Lung (tissue), 12 donors: ENCODE data around the gene WAPL. TPM values are rescaled to one million over a fixed set of nuclear protein-coding genes. Genes with fewer than 3 reads are reported as not detected.
"Not testable (repeated sequence)": the region's sequence is repeated elsewhere in the genome, so short reads cannot be mapped to it uniquely, and the experiment has no call there.

Source experiments
- ATAC-seq: fragments of 200-7000 bp; cut with Tn5 transposase; one replicate; pipeline ENCODE4 v1.9.1; 2020; ENCODE audit warnings: moderate number of reproducible peaks; ENCODE audit not compliant: insufficient read depth, low FRiP score
- DNase-seq, 3 donors: peaks; one replicate each; pipeline ENCODE4 v3.0.0-alpha.2; 2013 to 2017
- H3K27ac ChIP-seq, 2 donors: one replicate each; pipeline ENCODE4 v1.5.1; 2013; ENCODE audit warnings: mild to moderate bottlenecking in 2 of 2, moderate library complexity in 2 of 2, control low read depth in 1 of 2, inconsistent platforms in 1 of 2, low read depth in 1 of 2, low read length in 1 of 2
- H3K27me3 ChIP-seq, 3 donors: one replicate each; pipeline ENCODE4 v1.5.1; 2013; ENCODE audit warnings: low read length in 2 of 3; ENCODE audit not compliant: control insufficient read depth in 3 of 3, insufficient read depth in 3 of 3
- H3K36me3 ChIP-seq, 4 donors: one replicate each; pipeline ENCODE4 v1.5.1; 2013; ENCODE audit warnings: low read length in 4 of 4, mild to moderate bottlenecking in 1 of 4, moderate library complexity in 1 of 4; ENCODE audit not compliant: control insufficient read depth in 4 of 4, insufficient read depth in 4 of 4
- H3K4me1 ChIP-seq, 5 donors: one replicate each; pipeline ENCODE4 v1.5.1; 2013; ENCODE audit warnings: low read length in 5 of 5, mild to moderate bottlenecking in 2 of 5, moderate library complexity in 1 of 5; ENCODE audit not compliant: control insufficient read depth in 5 of 5, insufficient read depth in 5 of 5
- H3K4me3 ChIP-seq: one replicate; pipeline ENCODE4 v1.5.1; 2013; ENCODE audit warnings: mild to moderate bottlenecking, control low read depth, moderate library complexity
- H3K9ac ChIP-seq, 2 donors: one replicate each; pipeline ENCODE4 v1.5.1; 2013; ENCODE audit warnings: low read length in 2 of 2, control low read depth in 1 of 2; ENCODE audit not compliant: insufficient read depth in 1 of 2
- H3K9me3 ChIP-seq, 4 donors: one replicate each; pipeline ENCODE4 v1.5.1; 2013; ENCODE audit warnings: low read length in 3 of 4, mild to moderate bottlenecking in 1 of 4, moderate library complexity in 1 of 4; ENCODE audit not compliant: control insufficient read depth in 4 of 4, insufficient read depth in 3 of 4
- WGBS, 2 donors: extraction: QIAGEN DNeasy Blood & Tissue Kit; methylation state at CpG; one replicate each; pipeline ENCODE4 v1.1.7; 2013; 5-methylcytosine and 5-hydroxymethylcytosine counted together
- polyA plus RNA-seq, 2 donors: library from polyadenylated mRNA; stranded (reverse); fragments of 200-250 nt; gene quantifications; one replicate each; pipeline ENCODE4 v1.2.1, GENCODE V29; 2013
- total RNA-seq, 2 donors: library from RNA; depleted of rRNA in 1 of 2; stranded (reverse); fragments of >200 nt in 1 of 2; gene quantifications; one replicate each; pipeline ENCODE4 v1.2.1, GENCODE V29; 2014 to 2021
- TF ChIP-seq, protein P1 (sequence below): IDR thresholded peaks from 2 replicates; pipeline ENCODE4 v1.5.1; 2012; ENCODE audit warnings: mild to moderate bottlenecking; ENCODE audit errors: control extremely low read depth, extremely low read depth
- donor health status: control.
- donor health status: control.
- donor health status: Bipolar disorder and iron deficiency.
- donor health status: healthy.
- donor health status: DM: yes; HTN: yes; CAD: no.

WAPL gene
- total and polyA plus RNA-seq, 4 donors: 15.0 to 67.8 (median 24.0) TPM

DNA sequence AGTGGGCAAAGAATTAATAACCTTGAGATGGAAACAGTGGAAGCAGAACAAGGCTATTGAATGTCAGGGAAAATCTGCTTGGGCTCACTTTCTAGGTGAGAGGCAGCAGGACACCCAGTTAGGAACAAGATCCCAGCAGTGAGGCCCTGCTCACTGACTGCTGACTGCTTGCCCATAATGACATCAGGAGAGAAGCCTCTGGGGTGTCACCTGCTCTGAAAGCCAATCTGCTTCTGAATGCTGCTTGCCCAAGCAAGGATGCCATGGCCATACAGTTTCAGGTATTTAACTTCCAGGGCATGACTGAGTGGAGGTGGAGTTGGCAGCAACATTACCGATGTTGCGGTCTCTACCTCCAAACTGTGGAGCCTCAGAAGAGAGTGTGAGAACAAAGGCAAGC is 11.7 kb upstream of the WAPL start:
- TF ChIP-seq, protein P1, sequence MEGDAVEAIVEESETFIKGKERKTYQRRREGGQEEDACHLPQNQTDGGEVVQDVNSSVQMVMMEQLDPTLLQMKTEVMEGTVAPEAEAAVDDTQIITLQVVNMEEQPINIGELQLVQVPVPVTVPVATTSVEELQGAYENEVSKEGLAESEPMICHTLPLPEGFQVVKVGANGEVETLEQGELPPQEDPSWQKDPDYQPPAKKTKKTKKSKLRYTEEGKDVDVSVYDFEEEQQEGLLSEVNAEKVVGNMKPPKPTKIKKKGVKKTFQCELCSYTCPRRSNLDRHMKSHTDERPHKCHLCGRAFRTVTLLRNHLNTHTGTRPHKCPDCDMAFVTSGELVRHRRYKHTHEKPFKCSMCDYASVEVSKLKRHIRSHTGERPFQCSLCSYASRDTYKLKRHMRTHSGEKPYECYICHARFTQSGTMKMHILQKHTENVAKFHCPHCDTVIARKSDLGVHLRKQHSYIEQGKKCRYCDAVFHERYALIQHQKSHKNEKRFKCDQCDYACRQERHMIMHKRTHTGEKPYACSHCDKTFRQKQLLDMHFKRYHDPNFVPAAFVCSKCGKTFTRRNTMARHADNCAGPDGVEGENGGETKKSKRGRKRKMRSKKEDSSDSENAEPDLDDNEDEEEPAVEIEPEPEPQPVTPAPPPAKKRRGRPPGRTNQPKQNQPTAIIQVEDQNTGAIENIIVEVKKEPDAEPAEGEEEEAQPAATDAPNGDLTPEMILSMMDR: no peak
- Histone ChIP-seq H3K27ac (no peak overlapping the region), H3K27me3 (peaks cover 0 to 20% (median 2%) of the 10 kb centered on the region in 3 donors), H3K9ac (no peak overlapping the region), H3K4me1 (peaks cover 0 to 6% (median 4%) of the 10 kb centered on the region in 5 donors), H3K4me3 (no peak overlapping the region), H3K9me3 (peaks cover 0 to 1% (median 0%) of the 10 kb centered on the region in 4 donors), H3K36me3 (no peaks in the 10 kb centered on the region)
- ATAC-seq: no peak
- 94 to 100% methylated on average over 2 of the region's 2 CpGs for WGBS, 2 donors
- DNase-seq: no peak

DNA sequence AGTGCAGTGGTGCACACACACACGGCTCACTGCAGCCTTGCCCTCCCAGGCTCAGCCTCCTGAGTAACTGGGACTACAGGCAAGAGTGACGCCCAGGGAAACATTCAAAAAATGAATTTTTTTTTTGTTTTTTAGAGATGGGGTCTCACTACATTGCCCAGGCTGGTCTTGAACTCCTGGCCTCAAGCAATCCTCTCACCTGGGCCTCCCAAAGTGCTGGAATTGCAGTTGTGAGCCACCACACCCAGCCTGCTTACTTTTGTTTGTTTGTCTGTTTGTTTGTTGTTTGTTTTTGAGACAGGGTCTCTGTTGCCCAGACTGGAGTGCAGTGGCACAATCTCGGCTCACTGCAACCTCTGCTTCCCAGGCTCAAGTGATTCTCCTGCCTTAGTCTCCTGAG is 7.1 kb upstream of the WAPL start:
- H3K27me3 ChIP-seq, ATAC-seq, H3K9me3 ChIP-seq, DNase-seq, H3K9ac ChIP-seq, H3K4me3 ChIP-seq, H3K36me3 ChIP-seq, H3K27ac ChIP-seq: not testable (repeated sequence)
- WGBS, 2 donors: 94 to 98% methylated on average over 3 of the region's 3 CpGs
- peaks cover 0 to 15% (median 2%) of the 10 kb centered on the region in 5 donors for H3K4me1 ChIP-seq

DNA sequence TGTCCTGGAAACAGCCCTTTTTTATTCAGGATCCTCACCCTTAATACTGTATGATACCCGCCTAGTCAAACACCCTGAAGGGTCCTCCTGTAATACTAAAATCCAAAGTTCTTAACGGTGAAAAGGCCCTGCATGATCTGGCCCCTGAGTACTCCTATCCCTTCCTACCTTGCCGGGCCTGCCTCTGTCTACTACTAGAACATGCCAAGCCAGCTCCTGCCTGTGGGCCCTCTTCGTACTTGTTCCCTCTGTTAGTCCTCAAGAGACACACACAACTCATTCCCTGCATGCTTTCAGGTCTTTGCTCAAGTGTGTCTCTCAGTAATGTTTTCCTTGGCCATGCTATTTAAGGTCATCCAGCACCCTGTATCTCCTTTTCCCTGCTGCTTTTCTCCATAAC is 5.0 kb upstream of the WAPL start:
- WGBS, 2 donors: 79 to 85% methylated on average over 4 of the region's 4 CpGs
- ATAC-seq: no peak
- TF ChIP-seq, protein P1: no peak
- Histone ChIP-seq H3K4me1 (peaks cover 2 to 17% (median 11%) of the 10 kb centered on the region in 5 donors), H3K4me3 (no peak overlapping the region), H3K9ac (no peak overlapping the region), H3K27ac (no peak overlapping the region), H3K9me3 (no peaks in the 10 kb centered on the region), H3K27me3 (no peaks in the 10 kb centered on the region), H3K36me3 (no peaks in the 10 kb centered on the region)
- DNase-seq: no peak

DNA sequence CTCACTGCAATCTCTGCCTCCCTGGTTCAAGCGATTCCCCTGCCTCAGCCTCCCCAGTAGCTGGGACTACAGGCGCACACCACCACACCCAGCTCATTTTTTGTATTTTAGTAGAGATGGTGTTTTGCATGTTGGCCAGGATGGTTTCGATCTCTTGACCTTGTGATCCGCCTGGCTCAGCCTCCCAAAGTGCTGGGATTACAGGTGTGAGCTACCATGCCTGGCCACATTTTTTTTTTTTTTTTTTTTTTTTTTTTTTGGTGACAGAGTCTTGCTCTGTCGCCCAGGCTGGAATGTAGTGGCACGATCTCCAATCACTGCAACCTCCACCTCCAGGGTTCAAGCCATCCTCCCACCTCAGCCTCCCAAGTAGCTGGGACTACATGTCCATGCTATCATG is 4.1 kb upstream of the WAPL start:
- H3K9ac ChIP-seq, H3K4me3 ChIP-seq, DNase-seq, H3K27me3 ChIP-seq, ATAC-seq, H3K9me3 ChIP-seq, H3K36me3 ChIP-seq, H3K27ac ChIP-seq: not testable (repeated sequence)
- 99% methylated on average over 6 of the region's 6 CpGs for WGBS, 2 donors
- H3K4me1 ChIP-seq: peaks cover 2 to 17% (median 11%) of the 10 kb centered on the region in 5 donors
